ENCODE measurements around the gene LPAR3. TPM values are rescaled to one million over a fixed set of nuclear protein-coding genes. Genes with fewer than 3 reads are reported as not detected.

LPAR3 gene
- polyA plus RNA-seq, 10 donors = 0.05 to 1.3 (median 0.13) TPM; not detected in 2

DNA sequence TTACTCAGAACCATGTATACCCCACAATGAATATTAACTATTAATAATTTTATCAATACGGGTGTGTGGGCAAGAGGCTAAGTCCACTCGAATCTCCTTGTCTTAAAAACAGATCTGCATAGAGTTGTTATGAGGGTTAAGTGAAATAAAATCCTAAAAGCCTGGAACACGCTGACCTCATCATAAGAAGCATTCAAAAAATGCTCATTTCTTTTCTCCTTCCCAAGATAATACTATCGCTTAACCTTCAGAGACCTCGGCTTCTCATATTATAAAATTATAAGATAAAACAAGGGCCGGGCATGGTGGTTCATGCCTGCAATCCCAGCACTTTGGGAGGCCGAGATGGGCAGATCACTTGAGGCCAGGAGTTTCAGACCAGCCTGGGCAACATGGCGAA, 35.1 kb downstream of the LPAR3 start:
- no peak for DNase-seq

DNA sequence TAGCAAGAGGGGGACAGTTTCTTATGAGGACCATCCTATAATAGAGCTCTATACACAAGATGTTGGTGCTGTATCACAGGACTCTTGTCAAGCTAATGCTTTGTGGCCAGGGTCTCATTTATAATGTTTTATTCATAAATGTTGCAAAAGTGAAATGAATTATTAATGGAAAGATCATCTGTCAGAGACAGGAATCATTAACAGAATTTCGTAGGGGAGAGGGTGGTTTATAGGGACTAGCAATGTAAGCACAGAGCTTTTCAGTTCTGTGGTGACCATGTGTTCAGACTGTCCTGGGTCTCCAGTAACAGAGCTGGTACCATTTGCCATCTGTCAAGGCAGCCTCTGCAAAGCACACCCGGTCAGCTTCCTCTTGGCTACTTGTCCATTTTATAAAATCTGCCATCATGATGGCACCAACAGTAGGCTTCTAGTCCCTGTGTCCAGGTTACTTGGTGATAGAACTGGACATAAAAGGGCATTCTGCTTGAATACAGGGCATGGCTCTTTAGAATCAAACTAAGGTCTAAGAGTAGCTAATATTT, 36.2 kb downstream of the LPAR3 start:
- DNase-seq = no peak

DNA sequence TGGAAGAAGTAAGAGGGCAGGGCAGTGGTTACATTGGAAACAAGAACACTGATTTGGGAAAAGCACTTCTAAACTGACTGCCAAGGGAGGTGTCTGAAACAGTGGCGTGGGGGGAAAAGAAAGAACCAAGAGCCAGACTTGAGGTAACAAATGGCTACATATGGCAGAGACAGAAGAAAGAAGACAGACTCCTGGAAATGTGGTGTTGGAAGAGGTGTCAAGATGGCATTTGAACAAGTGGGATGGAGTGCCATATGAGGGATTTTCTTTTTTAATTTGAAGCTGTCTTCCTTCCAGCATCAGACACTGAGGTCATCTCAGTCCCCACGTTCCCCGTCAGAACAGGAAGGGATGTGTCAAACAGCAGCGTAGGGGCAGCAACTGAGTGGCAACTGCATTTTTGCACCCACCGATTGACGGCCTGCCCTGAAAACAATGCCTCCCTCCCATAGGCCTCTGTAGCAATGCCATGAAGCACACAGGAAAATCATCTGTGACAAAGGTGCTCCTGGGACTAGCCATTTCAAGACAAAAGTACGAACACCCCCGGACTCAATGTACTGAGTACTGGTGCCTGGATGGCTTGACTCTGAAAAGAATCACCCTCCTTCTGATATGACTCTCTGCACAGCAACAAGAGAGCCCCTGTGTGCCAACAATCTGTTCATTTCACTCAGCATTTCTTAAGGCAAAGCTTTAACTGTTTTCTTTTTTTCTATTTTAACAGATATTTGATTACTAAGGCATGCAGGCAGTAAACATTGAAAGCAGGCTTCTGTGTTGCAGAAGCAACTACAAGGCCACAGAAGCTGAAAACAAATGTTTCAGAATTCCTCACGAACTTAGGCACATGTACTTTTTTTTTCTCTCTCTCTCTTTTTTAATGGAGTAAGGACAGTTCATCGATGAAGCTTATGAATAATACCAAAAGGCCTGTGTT, 37.0 kb downstream of the LPAR3 start:
- DNase-seq = no peak

GRCh38 chr1:84855168-84855567, 37.8 kb downstream of the LPAR3 start:
- no peak for DNase-seq

GRCh38 chr1:84853741-84854721, 39.0 kb downstream of the LPAR3 start:
- peak in 1 of 3 donors; percentile 56 for DNase-seq

- DNase-seq = peak in 1 of 3 donors; percentile 73
These were observed 41.2 kb downstream of the LPAR3 start for GRCh38 chr1:84851839-84852238.

DNA sequence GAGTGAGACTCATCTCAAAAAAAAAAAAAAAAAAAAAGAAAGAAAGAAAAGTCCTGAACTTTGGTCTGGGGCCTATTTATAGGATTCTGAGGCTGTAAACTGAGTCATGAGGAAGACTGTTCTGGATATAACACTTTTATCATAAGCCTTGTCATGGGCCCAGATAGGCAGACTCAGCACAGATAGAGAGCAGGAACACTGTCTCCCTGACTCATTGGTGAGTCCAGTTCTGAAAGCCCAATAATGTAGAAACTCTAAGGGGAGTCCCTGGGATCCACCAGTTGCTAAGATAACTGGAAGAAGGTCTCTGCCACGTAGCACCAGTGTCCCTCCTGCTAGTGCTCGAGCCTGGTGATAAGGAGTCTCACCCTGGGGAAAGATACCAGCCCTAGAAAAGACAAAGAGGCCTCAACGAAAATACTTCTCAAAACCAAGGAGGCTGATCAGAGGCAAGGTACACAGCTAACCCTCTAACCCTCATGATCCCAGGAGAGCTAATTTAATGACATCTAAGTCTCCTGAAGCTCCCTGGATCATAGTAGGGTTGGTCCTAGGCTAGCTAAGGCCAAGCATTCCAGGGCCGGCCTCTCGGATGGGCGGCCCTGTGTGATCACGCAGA, 43.5 kb downstream of the LPAR3 start:
- DNase-seq = no peak

DNA sequence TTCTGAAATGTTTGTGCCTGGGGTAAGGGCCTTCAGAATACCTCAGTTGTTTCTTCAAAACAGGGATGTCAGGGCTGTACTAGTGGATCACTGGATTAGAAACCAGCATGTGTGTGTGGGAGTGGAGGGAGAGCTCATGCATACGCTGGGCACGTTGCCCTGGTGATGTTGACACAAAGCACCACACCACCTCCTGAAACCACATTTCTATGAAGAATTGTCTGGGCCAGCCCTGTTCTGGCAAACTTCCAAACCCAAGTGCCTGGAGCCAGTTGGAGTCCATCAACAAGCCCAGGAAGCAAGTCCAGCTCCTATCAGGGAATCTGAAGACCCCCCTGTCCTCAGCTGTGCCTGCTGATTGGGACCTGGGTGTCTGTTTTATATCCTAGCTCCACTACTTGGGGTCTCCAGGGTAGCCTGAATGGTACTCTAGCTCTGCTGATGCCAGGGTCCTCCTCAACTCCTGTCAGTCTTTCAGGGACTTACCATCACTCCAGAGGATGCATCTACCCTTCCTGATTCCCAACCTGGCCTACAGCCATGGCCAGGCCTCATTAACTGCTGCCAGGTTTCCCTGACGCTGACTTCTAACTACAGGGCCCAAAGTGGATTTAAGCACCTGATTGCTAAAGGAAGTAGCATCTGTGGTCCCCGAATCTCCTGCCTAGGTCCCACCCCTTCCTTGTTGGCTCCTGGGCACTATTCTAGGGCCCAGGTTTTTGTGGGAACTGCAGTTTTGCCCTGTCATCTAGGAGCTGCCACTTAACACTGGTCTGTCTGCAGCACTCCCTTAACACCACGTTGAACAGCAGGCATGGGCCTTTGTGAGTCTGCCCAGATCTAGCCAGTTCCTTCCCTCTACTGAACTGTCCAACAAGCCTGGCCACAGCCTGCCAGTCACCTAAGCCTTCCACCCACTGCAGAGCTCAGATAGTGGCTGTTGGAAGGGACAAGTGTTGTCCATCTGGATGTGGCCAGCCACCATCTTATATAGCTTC, 45.5 kb downstream of the LPAR3 start:
- DNase-seq = peak; percentile 6 to 77 (median 14)

DNA sequence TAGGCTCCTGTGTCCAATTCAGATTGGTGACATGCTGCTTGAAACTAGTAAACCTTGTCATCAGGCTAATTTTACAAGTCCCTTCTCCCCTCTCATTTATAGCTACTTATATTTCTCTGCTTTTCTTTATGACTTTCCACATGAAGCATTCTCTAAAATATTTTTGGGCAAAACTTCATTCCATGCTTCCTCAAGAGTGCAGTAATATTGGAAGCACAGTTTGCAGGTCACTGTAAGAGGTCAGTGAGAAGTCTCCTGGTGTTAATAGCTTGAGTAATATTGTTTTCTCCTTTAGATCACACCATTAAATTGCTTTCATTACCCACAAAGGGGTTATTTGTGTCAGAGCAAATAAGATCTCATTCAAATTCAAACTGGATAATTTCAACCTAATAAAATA, 46.6 kb downstream of the LPAR3 start:
- DNase-seq = no peak

DNA sequence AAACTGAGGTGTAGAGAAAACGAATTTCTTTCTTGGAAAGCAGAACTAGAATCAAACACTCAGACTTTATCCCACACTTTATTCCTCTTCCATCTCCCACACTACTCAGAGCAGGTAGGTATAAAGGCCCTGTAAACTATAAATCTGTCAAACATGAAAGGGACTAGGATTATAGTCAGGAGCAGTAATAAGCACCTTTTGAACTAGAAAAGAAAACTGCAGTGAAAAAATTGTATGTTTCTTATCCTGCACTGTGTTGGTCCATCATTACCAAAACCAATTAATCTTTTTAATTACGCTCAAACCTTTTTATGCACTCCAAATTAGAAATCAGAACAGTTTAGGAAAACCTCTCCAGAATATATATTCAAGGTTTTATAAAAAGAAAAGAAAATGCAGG, 47.6 kb downstream of the LPAR3 start:
- DNase-seq = no peak

GRCh38 chr1:84844094-84844493, 48.9 kb downstream of the LPAR3 start:
- DNase-seq = no peak

GRCh38 chr1:84842748-84843231, 50.2 kb downstream of the LPAR3 start:
- DNase-seq = no peak

GRCh38 chr1:84841971-84842370, 51.0 kb downstream of the LPAR3 start:
- DNase-seq = no peak

DNA sequence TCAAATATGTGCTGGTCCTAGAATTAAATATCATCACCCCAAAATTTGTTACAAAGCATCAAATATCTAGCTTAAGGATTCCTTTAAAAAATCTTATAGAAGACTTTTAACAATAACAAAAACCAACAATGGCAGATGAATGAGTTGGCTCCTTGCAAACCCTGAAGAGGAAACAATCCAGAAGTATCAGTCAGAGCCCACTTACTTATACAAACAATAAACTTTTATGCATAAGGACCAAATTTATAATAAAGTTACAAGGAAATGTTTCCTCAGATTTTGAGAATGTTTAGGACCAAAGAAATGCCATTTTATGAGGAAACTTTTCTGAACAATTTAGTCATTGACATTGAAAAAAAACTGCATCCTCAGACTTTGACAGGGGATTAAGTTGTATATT, 52.7 kb downstream of the LPAR3 start:
- no peak for DNase-seq

- DNase-seq = no peak
These were observed 53.5 kb downstream of the LPAR3 start for GRCh38 chr1:84839544-84839943.

GRCh38 chr1:84836145-84836544, 56.9 kb downstream of the LPAR3 start:
- DNase-seq = no peak

GRCh38 chr1:84835169-84835568, 57.8 kb downstream of the LPAR3 start:
- DNase-seq = no peak

DNA sequence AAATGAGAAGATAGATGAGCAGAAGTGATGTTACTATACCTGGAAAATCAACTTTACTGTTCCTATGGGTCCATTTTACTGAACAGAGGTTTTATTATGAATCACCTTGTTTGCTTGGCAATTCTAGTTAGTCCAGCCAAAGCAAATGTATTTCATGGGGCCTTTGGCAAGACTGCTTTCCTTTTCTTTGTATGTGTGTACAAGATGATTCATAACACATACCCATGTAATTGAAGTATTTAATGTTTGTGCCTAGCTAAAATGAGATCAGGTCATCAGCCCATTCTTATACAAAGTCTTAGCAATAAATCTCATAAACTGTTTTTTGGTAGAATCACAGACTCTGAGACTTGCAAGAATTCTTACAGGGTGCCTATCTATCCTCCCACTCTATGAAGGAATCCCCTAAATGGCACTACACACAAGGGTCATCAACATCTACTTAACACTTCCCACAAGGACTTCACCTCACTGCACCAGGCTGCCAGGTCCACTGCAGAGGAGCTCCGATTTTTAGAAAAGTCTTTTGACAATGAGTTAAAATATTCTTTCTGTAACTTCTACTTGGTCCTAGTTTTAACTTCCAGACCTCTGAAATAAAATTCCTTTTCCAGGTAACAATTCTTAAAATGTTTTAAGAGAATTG, 58.5 kb downstream of the LPAR3 start:
- DNase-seq = no peak

- DNase-seq = no peak
These were observed 59.8 kb downstream of the LPAR3 start for GRCh38 chr1:84833194-84833593.

GRCh38 chr1:84830136-84830535, 62.9 kb downstream of the LPAR3 start:
- DNase-seq = no peak

All from muscle of back (tissue), 11 donors.